GM10266 (cell line): ENCODE measurements around the gene LCE1A.

Experiments used
- DNase-seq: peaks from one replicate; pipeline ENCODE4 v3.0.0; 2012; ENCODE audit errors: extremely low spot score
- CTCF ChIP-seq: IDR thresholded peaks from 2 replicates; pipeline ENCODE4 v1.5.1; 2012; ENCODE audit warnings: mild to moderate bottlenecking, low read depth; ENCODE audit not compliant: control insufficient read depth, insufficient read depth; ENCODE audit errors: missing control alignments

LCE1A gene, protein sequence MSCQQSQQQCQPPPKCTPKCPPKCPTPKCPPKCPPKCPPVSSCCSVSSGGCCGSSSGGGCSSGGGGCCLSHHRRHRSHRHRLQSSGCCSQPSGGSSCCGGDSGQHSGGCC

GRCh38 chr1:152827173-152827572 lies at the start of gene LCE1A:
Gene LCE1A (plus strand): TSS chr1:152827473. CDS start chr1:152827473, 0 bp downstream.
- DNase-seq: no peak
- TF ChIP-seq CTCF: no peak

DNA sequence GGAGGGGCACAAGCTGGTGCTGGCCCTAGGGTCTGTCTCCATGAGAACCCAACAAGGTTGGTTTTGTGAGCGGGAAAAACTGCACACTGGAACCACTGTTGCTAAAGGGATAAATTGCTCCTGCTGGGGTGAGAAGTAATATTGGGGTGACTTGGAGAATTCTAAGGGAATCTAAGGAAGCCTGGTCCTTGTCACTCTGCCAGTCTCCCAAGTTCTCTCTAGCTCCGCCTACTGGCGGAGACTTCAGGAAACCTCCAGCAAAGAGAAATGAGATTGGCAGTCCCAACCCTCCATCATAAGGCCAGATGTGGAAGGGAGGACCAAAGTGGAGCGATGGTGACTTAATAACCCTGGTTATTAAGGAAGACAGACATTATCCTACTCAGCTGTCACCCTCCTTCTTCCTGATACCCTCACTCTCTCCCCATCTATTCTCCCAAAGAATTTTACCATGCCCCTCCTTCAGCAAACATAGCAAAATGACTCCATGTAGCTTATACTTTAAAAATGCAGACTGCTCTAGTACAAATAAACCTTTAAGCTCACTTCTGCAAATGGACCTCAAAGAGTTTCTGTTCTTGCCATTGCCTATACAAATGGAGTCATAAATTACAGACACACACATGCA lies 49.6 kb upstream of the LCE1A start:
- peak; percentile 34 for TF ChIP-seq CTCF
- peak; percentile 26 for DNase-seq

- no peak for TF ChIP-seq CTCF
- no peak for DNase-seq
Observed at GRCh38 chr1:152783095-152783494, 44.2 kb upstream of the LCE1A start.

DNA sequence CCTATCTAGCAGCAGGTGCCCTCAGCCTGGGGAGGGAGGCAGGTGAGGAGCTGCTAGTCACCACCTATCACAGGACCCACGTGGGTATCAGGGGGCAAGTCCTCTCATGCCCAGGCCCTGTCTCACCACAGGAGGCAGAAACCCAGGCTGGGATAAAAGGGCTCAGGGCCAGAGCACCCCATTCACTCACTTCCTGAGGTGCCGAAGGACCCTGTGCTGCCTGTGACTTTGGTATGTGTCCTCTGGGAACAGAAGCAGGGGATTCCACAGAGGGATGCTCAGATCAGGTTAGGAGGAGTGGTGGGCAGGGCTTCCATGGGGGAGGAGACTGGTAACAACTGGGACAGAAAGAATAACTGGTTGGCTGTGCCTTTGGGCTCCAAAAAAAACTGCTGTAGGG lies 41.2 kb upstream of the LCE1A start, which contains the start of gene LCE1E:
Gene LCE1E, plus strand, starts transcription at position 181 of the 400 bp plus-strand sequence. CDS start 1,043 bp downstream, outside the sequence.
- DNase-seq: no peak
- TF ChIP-seq CTCF: no peak

GRCh38 chr1:152795686-152796085 lies 31.6 kb upstream of the LCE1A start:
- no peak for DNase-seq
- no peak for TF ChIP-seq CTCF

DNA sequence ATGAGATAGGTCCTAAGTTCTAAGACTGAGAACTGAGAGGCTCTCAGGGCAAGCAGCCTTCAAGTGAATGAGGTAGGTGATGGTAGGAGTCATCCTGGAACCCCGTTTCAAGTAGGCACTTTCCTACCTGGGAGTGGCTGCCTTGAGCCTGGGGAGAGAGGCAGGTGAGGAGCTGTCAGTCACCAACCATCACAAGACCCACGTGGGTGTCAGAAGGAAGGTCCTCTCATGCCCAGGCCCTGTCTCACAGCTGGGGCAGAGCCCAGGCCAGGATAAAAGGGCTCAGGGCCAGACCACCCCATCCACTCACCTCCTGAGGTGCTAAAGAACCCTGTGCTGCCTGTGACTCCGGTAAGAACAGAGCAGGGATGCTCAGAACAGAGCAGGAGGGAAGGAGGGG lies 30.9 kb upstream of the LCE1A start, which contains the start of gene LCE1D:
Gene LCE1D, plus strand, starts transcription at position 301 of the 400 bp plus-strand sequence. CDS start 1,074 bp downstream, outside the sequence.
- no peak for TF ChIP-seq CTCF
- DNase-seq: no peak

GRCh38 chr1:152801333-152801732 lies 25.9 kb upstream of the LCE1A start:
- TF ChIP-seq CTCF: no peak
- no peak for DNase-seq
